ENCODE results near the gene TMEM164.

Gene TMEM164

GRCh38 chrX:110104078-110104477, 101.2 kb downstream of the TMEM164 start:
- no peaks in the 10 kb centered on the region for H3K9me3 ChIP-seq (ENCODE audit: control insufficient read depth, low read length)
- H3K36me3 ChIP-seq (ENCODE audit: control insufficient read depth, insufficient read depth, low read length) = no peaks in the 10 kb centered on the region
- H3K4me1 ChIP-seq (ENCODE audit: control insufficient read depth, insufficient read depth, low read length) = no peaks in the 10 kb centered on the region
- H3K9ac ChIP-seq (ENCODE audit: low read length) = no peak overlapping the region
- no peak overlapping the region for H3K4me3 ChIP-seq (ENCODE audit: low read length)
- H3K27me3 ChIP-seq (ENCODE audit: control insufficient read depth, insufficient read depth, low read length) = no peaks in the 10 kb centered on the region

DNA sequence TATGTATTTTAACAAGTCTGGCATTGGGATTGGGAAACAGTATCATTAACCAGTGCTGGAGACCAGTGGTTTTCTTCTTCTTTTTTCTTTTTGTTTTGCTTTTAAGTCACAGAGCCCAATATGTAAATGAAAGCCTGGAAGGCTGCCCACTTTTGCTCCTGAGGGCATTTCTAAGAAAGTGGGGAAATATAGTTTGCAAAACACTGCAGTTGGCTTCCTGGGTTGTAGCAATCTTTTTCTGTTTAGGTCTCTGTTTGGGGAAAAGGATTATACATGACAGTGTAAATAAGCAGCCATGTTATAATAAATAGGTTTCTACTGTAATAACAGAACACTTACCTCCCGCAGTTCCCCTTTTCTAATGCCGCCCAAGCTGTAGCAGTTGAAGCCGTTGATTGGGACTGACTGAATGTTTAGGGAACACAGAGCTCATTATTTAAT, 105.5 kb downstream of the TMEM164 start:
- Histone ChIP-seq H3K9ac (ENCODE audit: low read length) (no peak overlapping the region), H3K36me3 (ENCODE audit: control insufficient read depth, insufficient read depth, low read length) (no peaks in the 10 kb centered on the region), H3K4me3 (ENCODE audit: low read length) (no peak overlapping the region), H3K9me3 (ENCODE audit: control insufficient read depth, low read length) (no peaks in the 10 kb centered on the region), H3K4me1 (ENCODE audit: control insufficient read depth, insufficient read depth, low read length) (no peaks in the 10 kb centered on the region), H3K27me3 (ENCODE audit: control insufficient read depth, insufficient read depth, low read length) (no peaks in the 10 kb centered on the region)

DNA sequence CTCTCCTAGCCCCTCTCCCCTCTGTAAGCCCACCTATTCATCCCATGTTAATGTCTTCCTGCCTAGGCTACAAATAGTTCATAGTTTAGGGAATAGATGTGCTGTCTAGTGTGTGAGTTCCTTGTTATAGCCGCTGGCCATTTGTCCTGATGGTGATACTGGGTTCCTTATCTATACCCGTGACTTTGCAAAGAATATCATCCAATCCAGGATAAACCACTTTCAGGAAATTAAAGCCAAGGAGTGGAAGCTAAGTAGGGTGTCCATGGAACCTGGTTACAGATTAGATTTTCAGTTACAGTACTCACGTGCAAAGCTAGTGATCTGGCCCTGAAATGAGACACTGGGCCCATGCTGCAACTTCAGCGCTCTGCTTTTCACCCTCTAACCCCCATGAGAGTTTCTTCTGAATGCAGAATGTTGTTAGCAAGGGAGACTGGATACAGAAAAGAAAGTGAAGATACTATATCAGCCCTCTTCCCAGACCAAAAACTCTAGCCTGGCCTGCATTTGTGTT, 111.4 kb downstream of the TMEM164 start:
- Histone ChIP-seq H3K9me3 (ENCODE audit: control insufficient read depth, low read length) (no peaks in the 10 kb centered on the region), H3K9ac (ENCODE audit: low read length) (no peak overlapping the region), H3K36me3 (ENCODE audit: control insufficient read depth, insufficient read depth, low read length) (no peaks in the 10 kb centered on the region), H3K4me3 (ENCODE audit: low read length) (no peak overlapping the region), H3K27me3 (ENCODE audit: control insufficient read depth, insufficient read depth, low read length) (no peaks in the 10 kb centered on the region), H3K4me1 (ENCODE audit: control insufficient read depth, insufficient read depth, low read length) (no peaks in the 10 kb centered on the region)

DNA sequence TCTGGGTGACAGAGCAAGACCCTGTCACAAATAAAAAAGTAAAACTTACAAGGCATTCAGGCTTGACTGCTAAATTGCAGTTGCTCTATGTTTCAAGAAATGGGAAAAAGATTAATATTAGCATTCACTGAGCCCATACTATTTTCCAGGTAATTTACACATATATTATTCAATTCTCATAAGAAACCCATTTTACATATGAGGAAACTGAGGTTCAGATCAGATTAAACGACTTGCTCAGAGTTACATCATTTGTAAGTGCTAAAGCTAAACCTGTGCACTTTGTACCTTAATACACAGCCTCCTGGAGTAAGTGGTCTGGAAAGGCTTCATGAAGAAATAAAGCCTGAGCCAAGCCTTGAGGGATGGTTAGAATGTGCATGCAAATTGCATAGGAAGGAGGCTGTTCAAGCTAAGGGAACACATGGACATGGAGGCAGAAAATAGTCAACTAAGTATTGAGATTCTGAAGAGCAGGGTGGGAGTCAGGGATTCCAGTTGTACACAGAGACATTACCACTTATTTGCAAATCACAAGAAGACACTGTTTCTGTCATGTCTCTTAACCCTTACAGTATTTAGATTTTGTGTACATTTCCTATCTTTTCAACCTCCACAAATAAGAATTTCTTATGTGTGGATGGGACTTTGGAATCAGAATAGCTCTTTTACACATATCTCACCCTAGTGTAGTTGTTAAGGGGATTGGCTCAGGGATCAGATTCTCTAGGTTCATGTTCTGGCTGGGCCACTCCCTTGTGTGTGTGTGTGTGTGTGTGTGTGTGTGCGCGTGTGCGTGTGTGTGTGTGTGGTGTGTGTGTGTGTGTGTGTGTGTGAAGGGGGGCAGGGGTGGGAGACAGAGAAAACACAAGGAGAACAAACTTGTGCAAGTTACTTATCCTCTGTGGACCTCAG, 113.4 kb downstream of the TMEM164 start:
- Histone ChIP-seq H3K4me1 (ENCODE audit: control insufficient read depth, insufficient read depth, low read length) (no peaks in the 10 kb centered on the region), H3K36me3 (ENCODE audit: control insufficient read depth, insufficient read depth, low read length) (no peaks in the 10 kb centered on the region), H3K9ac (ENCODE audit: low read length) (no peak overlapping the region), H3K4me3 (ENCODE audit: low read length) (no peak overlapping the region), H3K9me3 (ENCODE audit: control insufficient read depth, low read length) (no peaks in the 10 kb centered on the region), H3K27me3 (ENCODE audit: control insufficient read depth, insufficient read depth, low read length) (no peaks in the 10 kb centered on the region)

DNA sequence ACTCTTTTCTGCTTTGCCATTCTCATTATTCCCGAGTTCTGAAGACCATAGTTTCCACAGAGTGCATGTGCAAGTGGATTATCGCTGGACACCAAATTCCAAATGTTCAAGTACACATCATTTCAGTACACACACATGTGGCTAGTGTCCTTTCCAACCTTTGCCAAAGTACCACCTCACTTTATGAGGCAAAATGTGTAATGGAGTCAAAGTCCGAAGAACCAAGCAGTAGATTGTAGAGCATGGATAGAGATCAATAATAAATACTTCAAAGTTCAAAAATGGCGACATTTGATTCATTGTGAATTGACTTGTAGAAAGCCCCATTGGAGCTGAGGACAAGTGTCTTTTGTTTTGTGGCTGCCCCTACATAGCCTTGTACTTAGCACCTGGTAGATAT, 115.6 kb downstream of the TMEM164 start:
- no peaks in the 10 kb centered on the region for H3K4me1 ChIP-seq (ENCODE audit: control insufficient read depth, insufficient read depth, low read length)
- H3K27me3 ChIP-seq (ENCODE audit: control insufficient read depth, insufficient read depth, low read length) = no peaks in the 10 kb centered on the region
- no peaks in the 10 kb centered on the region for H3K36me3 ChIP-seq (ENCODE audit: control insufficient read depth, insufficient read depth, low read length)
- no peaks in the 10 kb centered on the region for H3K9me3 ChIP-seq (ENCODE audit: control insufficient read depth, low read length)
- no peak overlapping the region for H3K9ac ChIP-seq (ENCODE audit: low read length)
- no peak overlapping the region for H3K4me3 ChIP-seq (ENCODE audit: low read length)

GRCh38 chrX:110119480-110119879, 116.6 kb downstream of the TMEM164 start:
- no peak overlapping the region for H3K4me3 ChIP-seq (ENCODE audit: low read length)
- no peaks in the 10 kb centered on the region for H3K9me3 ChIP-seq (ENCODE audit: control insufficient read depth, low read length)
- H3K9ac ChIP-seq (ENCODE audit: low read length) = no peak overlapping the region
- no peaks in the 10 kb centered on the region for H3K4me1 ChIP-seq (ENCODE audit: control insufficient read depth, insufficient read depth, low read length)
- no peaks in the 10 kb centered on the region for H3K27me3 ChIP-seq (ENCODE audit: control insufficient read depth, insufficient read depth, low read length)
- no peaks in the 10 kb centered on the region for H3K36me3 ChIP-seq (ENCODE audit: control insufficient read depth, insufficient read depth, low read length)

- Histone ChIP-seq H3K9me3 (ENCODE audit: control insufficient read depth, low read length) (no peaks in the 10 kb centered on the region), H3K36me3 (ENCODE audit: control insufficient read depth, insufficient read depth, low read length) (no peaks in the 10 kb centered on the region), H3K4me3 (ENCODE audit: low read length) (no peak overlapping the region), H3K4me1 (ENCODE audit: control insufficient read depth, insufficient read depth, low read length) (no peaks in the 10 kb centered on the region), H3K9ac (ENCODE audit: low read length) (no peak overlapping the region), H3K27me3 (ENCODE audit: control insufficient read depth, insufficient read depth, low read length) (no peaks in the 10 kb centered on the region)
These were observed 117.1 kb downstream of the TMEM164 start for GRCh38 chrX:110120025-110120424.

GRCh38 chrX:110123331-110123782, 120.4 kb downstream of the TMEM164 start:
- H3K4me3 ChIP-seq (ENCODE audit: low read length) = no peak overlapping the region
- no peaks in the 10 kb centered on the region for H3K4me1 ChIP-seq (ENCODE audit: control insufficient read depth, insufficient read depth, low read length)
- no peaks in the 10 kb centered on the region for H3K27me3 ChIP-seq (ENCODE audit: control insufficient read depth, insufficient read depth, low read length)
- H3K9me3 ChIP-seq (ENCODE audit: control insufficient read depth, low read length) = no peaks in the 10 kb centered on the region
- H3K9ac ChIP-seq (ENCODE audit: low read length) = no peak overlapping the region
- no peaks in the 10 kb centered on the region for H3K36me3 ChIP-seq (ENCODE audit: control insufficient read depth, insufficient read depth, low read length)

GRCh38 chrX:110125446-110126162, 122.7 kb downstream of the TMEM164 start:
- Histone ChIP-seq H3K36me3 (ENCODE audit: control insufficient read depth, insufficient read depth, low read length) (no peaks in the 10 kb centered on the region), H3K4me3 (ENCODE audit: low read length) (no peak overlapping the region), H3K9ac (ENCODE audit: low read length) (no peak overlapping the region), H3K27me3 (ENCODE audit: control insufficient read depth, insufficient read depth, low read length) (no peaks in the 10 kb centered on the region), H3K9me3 (ENCODE audit: control insufficient read depth, low read length) (no peaks in the 10 kb centered on the region), H3K4me1 (ENCODE audit: control insufficient read depth, insufficient read depth, low read length) (no peaks in the 10 kb centered on the region)

GRCh38 chrX:110131031-110131430, 128.1 kb downstream of the TMEM164 start:
- Histone ChIP-seq H3K9ac (ENCODE audit: low read length) (no peak overlapping the region), H3K9me3 (ENCODE audit: control insufficient read depth, low read length) (no peaks in the 10 kb centered on the region), H3K27me3 (ENCODE audit: control insufficient read depth, insufficient read depth, low read length) (no peaks in the 10 kb centered on the region), H3K4me3 (ENCODE audit: low read length) (no peak overlapping the region), H3K36me3 (ENCODE audit: control insufficient read depth, insufficient read depth, low read length) (no peaks in the 10 kb centered on the region), H3K4me1 (ENCODE audit: control insufficient read depth, insufficient read depth, low read length) (no peaks in the 10 kb centered on the region)

GRCh38 chrX:110132450-110133114, 129.7 kb downstream of the TMEM164 start:
- no peaks in the 10 kb centered on the region for H3K4me1 ChIP-seq (ENCODE audit: control insufficient read depth, insufficient read depth, low read length)
- no peak overlapping the region for H3K4me3 ChIP-seq (ENCODE audit: low read length)
- no peaks in the 10 kb centered on the region for H3K36me3 ChIP-seq (ENCODE audit: control insufficient read depth, insufficient read depth, low read length)
- no peak overlapping the region for H3K9ac ChIP-seq (ENCODE audit: low read length)
- no peaks in the 10 kb centered on the region for H3K9me3 ChIP-seq (ENCODE audit: control insufficient read depth, low read length)
- no peaks in the 10 kb centered on the region for H3K27me3 ChIP-seq (ENCODE audit: control insufficient read depth, insufficient read depth, low read length)

All from mucosa of stomach (tissue), 1 donor.